GM13977 (cell line): ENCODE measurements around the gene SLC16A5.

Experiments
- DNase-seq: peaks from one replicate; pipeline ENCODE4 v3.0.0; 2012; ENCODE audit warnings: low spot score
- CTCF ChIP-seq: IDR thresholded peaks from 2 replicates; pipeline ENCODE4 v1.5.1; 2012; ENCODE audit warnings: mild to moderate bottlenecking, control low read depth; ENCODE audit not compliant: insufficient read depth; ENCODE audit errors: extremely low read depth, missing control alignments
- in situ Hi-C: fragments of 300-500 bp; cut with MboI; formaldehyde crosslinking; loops from one replicate; pipeline ENCODE4 v1.12.0; 2022; ENCODE audit warnings: low sequenced_read_pairs, low pct_unique_long_range_greater_than_20kb, mixed read lengths, inconsistent platforms; ENCODE audit not compliant: unreplicated experiment

SLC16A5 gene

DNA sequence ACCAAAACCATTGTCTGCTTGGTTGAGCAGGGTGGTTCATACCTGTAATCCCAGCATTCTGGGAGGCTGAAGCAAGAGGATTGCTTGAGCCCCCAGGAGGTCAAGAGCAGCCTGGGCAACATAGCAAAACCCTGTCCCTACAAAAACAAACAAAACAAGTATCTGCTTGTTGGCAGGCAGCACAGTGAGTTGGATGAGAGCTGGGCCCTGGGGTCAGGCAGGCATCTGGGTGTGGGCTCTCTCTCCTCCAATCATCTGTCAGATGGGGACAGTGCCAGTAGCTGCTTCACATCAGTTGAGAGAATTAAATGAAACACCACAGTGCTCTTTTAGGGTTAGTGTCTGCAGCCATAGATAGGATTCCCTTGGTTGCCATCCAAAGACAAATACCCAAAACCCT is 27.8 kb downstream of the SLC16A5 start:
- DNase-seq, result no peak
- in situ Hi-C loops, result no loop called here
- no peak for TF ChIP-seq CTCF

DNA sequence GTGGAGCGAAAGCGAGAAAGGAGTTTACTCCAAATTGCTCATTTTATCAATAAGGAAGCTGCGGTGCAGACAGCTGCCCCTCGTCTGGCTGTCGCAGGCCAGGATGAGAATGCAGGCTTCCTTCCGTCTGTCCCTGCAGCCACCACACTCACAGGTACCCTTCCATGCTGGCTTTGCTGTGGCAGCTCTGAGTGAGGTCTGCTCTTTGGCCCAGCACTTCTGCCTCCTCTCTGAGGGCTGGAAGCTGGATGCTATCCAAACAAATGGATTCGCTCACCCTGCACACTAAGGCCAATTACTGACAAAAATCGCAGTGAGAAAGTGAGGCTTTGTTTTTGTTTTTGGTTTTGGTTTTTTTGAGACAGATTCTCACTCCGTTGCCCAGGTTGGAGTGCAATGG is 29.0 kb downstream of the SLC16A5 start:
- DNase-seq, result no peak
- no peak for TF ChIP-seq CTCF
- in situ Hi-C loops, result no loop called here

DNA sequence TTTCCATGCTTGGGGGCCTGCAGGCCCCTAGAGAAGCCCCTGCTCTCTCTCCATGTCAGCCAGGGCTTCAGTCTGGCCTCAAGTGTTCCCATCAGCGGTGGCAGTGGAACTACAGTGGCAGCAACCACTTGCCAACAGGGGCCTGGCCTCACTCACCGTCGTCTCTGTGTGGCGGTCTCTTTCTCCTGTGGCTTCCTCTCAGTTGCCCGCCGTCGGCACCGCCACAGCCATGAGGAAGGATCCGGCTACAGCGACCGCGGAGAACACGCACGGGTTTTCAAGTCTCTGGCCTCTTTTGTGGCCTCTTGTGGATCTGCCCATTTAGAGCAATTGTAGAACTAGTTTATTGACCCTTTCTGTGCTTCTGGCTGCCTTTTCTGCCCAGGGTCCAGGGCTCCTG is 30.6 kb downstream of the SLC16A5 start:
- no peak for TF ChIP-seq CTCF
- no peak for DNase-seq
- in situ Hi-C loops, result no loop called here

DNA sequence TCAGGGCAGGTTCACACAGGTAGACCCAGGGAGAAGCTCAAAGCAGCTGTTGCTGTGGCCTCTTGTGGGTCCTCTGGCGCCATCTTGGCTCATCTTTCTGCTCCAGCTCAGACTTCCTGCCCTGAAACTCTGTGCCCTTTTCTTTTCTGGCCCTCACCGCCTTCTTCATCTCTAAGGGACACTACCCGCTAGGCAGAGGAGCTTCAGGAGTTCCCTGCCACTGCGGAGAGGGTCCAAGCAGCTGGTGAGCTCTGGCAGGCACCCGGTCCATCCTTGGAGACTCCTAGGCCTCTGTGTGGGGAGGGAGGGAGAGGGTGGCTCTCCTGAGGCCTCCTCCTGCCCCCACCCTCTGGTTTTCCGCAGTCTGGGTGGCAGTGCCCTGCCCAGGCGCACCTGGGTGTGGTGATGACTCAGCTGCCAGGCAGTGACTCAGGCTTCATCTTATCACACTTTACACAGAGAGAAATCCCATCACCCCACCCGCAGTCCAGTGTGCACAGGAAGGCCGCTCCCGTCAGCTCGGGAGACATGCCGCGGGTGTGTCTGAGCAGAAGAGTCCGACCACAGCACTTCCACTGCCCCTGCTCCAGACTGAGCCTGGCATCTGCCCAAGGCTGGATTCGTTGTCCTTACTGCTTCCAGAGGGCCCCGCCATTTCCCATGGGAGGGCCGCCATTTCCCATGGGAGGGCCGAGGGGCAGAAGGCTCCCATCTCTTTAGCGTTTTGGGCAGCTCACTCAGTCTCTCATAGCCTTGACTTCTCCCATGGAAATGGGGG is 36.5 kb downstream of the SLC16A5 start:
- DNase-seq, result no peak
- in situ Hi-C loops, result no loop called here
- TF ChIP-seq CTCF, result no peak

DNA sequence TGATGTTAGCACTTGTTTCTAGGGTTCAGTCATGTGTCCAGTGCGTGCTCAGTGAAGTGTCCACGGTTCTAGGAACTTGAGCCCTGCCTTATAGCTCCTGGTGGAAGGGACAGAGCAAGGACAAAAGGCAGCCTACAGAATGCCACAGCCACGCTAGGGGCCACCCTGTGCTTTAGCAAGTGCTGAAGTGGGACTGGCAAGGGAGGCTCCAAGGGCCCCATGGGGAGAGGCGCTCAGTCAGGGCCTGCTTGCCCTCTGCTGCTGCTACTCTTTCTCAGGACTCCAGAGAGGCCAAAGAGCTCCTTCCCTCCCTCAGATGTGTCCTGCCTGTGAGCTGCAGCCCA is 37.0 kb downstream of the SLC16A5 start:
- in situ Hi-C loops, result no loop called here
- no peak for DNase-seq
- TF ChIP-seq CTCF, result no peak

- DNase-seq, result no peak
- no peak for TF ChIP-seq CTCF
- in situ Hi-C loops, result no loop called here
Observed at GRCh38 chr17:75125984-75126383, 38.2 kb downstream of the SLC16A5 start.
